HL-60/S4 (cell line): ENCODE data around the gene CDH13.

Experiments
- in situ Hi-C: fragments of 300-500 bp; cut with MboI; formaldehyde crosslinking; loops from 2 replicates; pipeline ENCODE4 v1.14.3; 2022; ENCODE audit warnings: low sequenced_read_pairs

The CDH13 gene

GRCh38 chr16:82649766-82650165, 23.0 kb downstream of the CDH13 start:
- in situ Hi-C loops: no loop called here

- in situ Hi-C loops: no loop called here
Measured at GRCh38 chr16:82650804-82651203, 24.0 kb downstream of the CDH13 start.

- in situ Hi-C loops: no loop called here
Measured at GRCh38 chr16:82651921-82652601, 25.3 kb downstream of the CDH13 start.

DNA sequence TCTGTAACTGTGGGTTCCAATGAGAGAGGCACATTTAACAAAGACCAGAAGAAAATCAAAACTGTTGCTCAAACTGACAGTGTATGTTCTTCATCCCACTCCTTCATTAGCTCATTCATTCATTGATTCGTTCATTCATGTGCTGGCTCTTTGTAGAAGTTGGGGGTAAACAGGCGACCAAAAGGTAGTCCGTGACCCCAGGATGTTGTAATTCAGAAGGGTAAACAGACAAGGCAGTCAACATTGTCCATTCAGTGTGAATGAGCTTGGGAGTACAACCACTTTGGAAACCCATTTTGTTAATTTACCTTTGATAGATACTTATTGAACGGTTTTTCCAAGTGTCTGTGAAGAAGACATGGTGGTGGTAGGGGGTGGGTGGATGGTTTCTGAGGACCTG, 26.1 kb downstream of the CDH13 start:
- in situ Hi-C loops: no loop called here

DNA sequence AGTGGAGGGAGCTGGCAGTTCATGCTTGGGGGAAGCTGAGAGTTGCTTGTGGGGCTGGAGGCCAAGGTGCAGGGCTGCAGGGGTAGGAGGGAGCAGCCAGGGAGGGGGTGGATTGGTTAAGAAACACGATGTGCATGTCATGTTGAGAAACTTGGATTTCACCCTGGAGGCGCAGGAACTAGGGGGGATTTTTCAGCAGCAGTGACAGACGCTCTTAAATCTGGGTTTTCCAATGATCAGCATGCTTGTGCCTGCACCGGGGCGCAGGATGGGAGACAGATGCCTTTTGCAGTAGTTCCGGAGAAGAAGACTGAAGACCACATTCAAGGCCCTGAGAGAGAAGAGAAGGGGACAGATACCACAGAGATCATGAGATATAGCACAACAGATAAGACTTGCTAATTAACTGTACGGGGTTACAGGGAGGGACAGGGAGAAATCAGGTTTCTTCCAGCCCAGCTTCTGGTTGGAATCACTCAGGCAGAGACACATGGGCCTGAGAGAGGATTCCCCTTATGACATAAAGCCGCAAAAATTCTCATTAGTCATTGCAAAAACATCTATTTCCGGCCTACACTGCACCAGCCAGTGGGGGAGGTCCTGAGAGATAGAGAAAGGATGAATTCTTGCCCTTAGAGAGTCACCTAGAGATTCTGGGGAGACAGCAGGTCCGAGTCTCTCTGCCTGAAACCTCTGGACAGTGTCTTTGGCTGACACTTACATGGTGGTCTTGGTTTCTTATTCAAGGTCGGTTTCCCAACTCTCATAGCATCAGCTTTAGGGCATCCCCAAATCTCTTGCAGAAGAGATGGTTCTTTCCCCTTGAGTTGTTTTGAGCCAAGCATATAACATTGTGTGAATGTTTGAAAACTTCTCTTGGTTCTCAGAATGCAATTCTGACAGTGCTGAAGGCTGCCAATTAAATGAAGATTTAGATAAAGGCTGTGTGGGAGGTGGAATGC, 27.1 kb downstream of the CDH13 start:
- in situ Hi-C loops: no loop called here

GRCh38 chr16:82655072-82655714, 28.4 kb downstream of the CDH13 start:
- in situ Hi-C loops: no loop called here

DNA sequence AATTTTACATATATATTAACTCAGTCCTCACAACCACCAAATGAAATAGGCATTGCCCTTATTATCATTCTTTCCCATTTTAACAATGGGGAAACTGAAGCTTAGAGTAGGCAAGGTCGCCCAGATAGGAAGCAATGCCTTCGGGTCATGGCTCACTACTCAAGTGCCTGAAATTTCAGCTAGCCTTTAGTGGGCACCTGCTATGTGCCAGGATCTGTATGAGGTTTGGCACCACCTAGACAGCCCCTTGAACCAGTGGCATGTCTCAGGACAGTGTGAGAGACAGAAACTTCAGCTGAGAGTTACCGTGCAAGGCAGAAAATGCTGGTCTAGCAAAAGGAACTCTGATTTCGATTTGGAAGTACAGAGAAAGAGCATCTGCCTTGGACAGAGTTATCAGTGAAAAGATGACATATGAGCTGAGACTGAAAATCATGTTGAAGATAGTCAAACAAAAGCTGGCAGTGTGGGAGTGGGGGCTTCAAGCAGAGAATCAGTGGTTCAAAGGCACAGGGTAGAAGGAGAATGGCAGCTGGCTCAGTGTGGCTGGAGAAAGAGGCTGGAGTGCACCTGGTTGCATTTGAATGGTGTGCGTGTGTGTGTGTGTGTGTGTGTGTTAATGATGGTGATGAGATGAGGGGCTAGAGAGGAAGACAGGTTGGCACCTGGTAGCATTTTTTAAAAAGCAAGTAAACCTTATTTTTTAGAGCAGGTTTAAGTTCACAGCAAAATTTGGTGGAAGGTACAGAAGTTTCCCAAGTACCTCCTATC, 29.1 kb downstream of the CDH13 start:
- in situ Hi-C loops: no loop called here

GRCh38 chr16:82657239-82657638, 30.5 kb downstream of the CDH13 start:
- in situ Hi-C loops: no loop called here

GRCh38 chr16:82657786-82658185, 31.0 kb downstream of the CDH13 start:
- in situ Hi-C loops: no loop called here

GRCh38 chr16:82658796-82659195, 32.0 kb downstream of the CDH13 start:
- in situ Hi-C loops: no loop called here

- in situ Hi-C loops: no loop called here
Measured at GRCh38 chr16:82660075-82660645, 33.4 kb downstream of the CDH13 start.

DNA sequence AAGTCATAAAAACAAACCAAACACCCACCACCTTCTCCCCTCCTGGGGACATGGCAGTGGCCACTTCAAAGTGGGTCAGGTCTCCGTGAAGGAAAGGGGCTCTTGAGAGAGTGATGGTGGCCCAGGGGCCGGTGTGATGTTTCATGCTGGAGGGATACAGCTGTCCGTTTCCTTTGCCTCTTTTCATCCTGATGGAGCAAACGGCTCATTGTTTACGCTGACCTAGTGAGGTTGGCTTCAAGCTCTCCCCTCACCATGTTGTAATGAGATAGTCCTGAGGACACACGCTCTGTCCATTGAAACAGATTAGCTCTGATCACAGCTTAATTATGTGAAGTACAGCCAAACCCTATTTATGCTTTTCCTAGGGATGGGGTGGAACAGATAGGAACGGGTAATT, 34.2 kb downstream of the CDH13 start:
- in situ Hi-C loops: no loop called here

- in situ Hi-C loops: no loop called here
Measured at GRCh38 chr16:82664181-82664580, 37.4 kb downstream of the CDH13 start.

GRCh38 chr16:82665025-82665424, 38.3 kb downstream of the CDH13 start:
- in situ Hi-C loops: no loop called here

DNA sequence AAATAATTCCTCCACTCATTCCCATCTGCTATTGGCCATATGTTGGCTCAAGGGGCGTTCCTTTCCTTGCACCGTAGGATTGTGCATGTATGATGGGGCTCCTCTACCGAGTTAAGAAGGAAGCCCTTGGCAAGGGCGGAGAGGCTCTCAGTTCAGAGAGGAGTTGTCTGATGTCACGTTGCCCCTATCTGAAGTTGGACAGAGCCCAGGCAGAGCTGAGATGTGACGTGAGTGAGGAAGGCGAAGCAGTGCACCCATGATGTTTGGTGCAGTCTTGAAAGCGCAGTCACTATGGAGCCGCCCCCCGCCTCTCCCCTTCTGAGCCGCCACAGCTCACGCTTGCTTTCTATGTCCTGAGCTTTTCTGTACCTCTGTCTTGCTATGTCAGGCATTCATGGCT, 40.7 kb downstream of the CDH13 start:
- in situ Hi-C loops: no loop called here

DNA sequence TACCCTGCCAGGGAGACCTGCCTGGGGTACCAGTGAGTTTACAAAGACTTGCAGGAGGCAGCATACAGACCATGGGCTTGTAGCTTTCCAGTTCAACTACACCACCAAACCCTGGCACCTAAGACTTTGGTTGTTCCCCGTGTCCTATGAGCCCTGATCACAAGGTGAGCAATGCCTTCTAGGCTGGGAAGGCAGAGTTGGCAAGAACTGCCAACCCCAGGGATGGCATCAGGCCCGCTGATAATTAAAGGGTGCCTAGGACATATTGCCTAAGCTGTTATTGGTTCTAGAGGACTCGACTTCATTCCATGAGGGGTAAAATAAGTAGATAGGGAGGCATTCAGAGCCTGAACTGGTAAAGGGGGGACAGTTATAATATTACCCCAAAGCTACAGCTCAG, 41.3 kb downstream of the CDH13 start:
- in situ Hi-C loops: no loop called here

DNA sequence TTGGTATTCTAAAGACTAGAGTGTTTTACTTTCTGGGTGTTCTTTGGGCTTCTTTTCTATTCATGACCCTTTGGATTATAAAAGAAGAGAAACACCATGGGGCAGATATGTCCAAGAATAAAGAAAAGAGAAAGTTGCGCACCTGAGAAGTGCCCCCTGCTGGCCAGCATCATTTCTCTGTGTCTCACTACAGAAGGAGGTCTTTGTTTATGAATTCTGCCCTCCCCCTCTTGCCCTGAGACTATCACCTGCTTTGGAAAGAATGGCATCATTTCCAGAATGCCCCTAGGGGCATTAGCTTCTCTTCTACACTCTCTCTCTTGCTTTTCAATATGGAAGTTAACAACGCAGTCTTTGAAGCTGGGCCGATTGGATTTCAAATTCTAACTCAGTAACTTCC, 45.0 kb downstream of the CDH13 start:
- in situ Hi-C loops: no loop called here

GRCh38 chr16:82672676-82673075, 45.9 kb downstream of the CDH13 start:
- in situ Hi-C loops: no loop called here

DNA sequence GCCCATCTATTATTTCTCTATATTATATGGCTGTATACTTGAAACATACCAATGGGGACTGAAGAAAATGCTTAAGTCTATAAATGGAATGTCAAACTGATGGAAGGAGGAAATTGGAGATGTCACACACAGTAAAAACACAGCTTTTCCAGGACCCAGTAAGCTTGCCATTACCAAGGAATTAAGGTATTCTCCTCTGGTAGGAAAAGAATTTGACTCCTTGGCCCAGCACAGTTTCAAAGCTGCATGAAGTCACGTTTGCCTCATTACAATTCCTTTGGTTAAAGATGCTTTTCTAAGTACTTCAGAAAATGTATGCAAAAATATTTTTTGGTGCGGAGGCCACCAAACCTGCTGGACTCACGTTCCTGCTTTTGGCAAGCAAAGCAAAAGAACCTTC, 48.5 kb downstream of the CDH13 start:
- in situ Hi-C loops: no loop called here

GRCh38 chr16:82681592-82681991, 54.8 kb downstream of the CDH13 start:
- in situ Hi-C loops: no loop called here

DNA sequence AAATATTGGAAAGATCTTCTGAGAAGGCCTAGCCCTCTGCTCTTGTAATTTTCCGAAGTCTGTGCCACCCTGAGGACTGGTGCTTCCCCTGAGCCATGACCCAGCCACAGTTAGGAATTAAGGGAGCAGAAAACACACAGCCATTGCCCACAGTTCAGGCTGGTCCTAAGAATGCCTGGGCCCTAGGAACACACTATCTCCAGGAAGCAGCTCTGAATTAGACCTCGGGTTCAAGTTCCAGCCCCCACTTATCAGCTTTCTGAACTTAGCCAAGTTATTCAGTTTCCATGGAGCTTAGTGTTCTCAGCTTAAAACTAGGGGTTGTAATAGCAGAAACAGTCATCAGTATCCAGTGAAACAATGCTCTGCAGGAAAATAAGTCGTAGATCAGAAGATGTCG, 56.0 kb downstream of the CDH13 start:
- in situ Hi-C loops: no loop called here
